ENCODE data around the gene PADI3.

GRCh38 chr1:17307329-17307728, 58.4 kb downstream of the PADI3 start:
- no peak for TF ChIP-seq CTCF (IDR thresholded peaks at IDR 0.05)
- TF ChIP-seq NR2C2 (CRISPR knock-in tag; IDR thresholded peaks at IDR 0.05): no peak
- TF ChIP-seq TP53 (CRISPR knock-in tag; IDR thresholded peaks at IDR 0.05): no peak
- no peak for TF ChIP-seq IRF2 (CRISPR knock-in tag; IDR thresholded peaks at IDR 0.05; ENCODE audit: borderline replicate concordance, low read depth)
- no peak for TF ChIP-seq E2F4 (CRISPR knock-in tag; IDR thresholded peaks at IDR 0.05; ENCODE audit: borderline replicate concordance, low read depth)
- TF ChIP-seq ZNF281 (CRISPR knock-in tag; IDR thresholded peaks at IDR 0.05): no peak
- no peak for TF ChIP-seq KAT7 (CRISPR knock-in tag; IDR thresholded peaks at IDR 0.05; ENCODE audit: borderline replicate concordance)
- no peak for TF ChIP-seq JUN (CRISPR knock-in tag; IDR thresholded peaks at IDR 0.05)
- no peak for TF ChIP-seq GABPB1 (CRISPR knock-in tag; IDR thresholded peaks at IDR 0.05)
- TF ChIP-seq, protein P1, sequence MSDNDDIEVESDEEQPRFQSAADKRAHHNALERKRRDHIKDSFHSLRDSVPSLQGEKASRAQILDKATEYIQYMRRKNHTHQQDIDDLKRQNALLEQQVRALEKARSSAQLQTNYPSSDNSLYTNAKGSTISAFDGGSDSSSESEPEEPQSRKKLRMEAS (CRISPR knock-in tag; IDR thresholded peaks at IDR 0.05): no peak
- TF ChIP-seq FOXK1 (CRISPR knock-in tag; IDR thresholded peaks at IDR 0.05): no peak
- TF ChIP-seq SMAD3 (CRISPR knock-in tag; IDR thresholded peaks at IDR 0.05; ENCODE audit: borderline replicate concordance): no peak

All from WTC11 (cell line).